ENCODE measurements around the gene WBP2NL. TPM values are rescaled to one million over a fixed set of nuclear protein-coding genes. Genes with fewer than 3 reads are reported as not detected.

Gene WBP2NL
- total and polyA plus RNA-seq, 10 donors = 1.2 to 5.0 (median 1.8) TPM

DNA sequence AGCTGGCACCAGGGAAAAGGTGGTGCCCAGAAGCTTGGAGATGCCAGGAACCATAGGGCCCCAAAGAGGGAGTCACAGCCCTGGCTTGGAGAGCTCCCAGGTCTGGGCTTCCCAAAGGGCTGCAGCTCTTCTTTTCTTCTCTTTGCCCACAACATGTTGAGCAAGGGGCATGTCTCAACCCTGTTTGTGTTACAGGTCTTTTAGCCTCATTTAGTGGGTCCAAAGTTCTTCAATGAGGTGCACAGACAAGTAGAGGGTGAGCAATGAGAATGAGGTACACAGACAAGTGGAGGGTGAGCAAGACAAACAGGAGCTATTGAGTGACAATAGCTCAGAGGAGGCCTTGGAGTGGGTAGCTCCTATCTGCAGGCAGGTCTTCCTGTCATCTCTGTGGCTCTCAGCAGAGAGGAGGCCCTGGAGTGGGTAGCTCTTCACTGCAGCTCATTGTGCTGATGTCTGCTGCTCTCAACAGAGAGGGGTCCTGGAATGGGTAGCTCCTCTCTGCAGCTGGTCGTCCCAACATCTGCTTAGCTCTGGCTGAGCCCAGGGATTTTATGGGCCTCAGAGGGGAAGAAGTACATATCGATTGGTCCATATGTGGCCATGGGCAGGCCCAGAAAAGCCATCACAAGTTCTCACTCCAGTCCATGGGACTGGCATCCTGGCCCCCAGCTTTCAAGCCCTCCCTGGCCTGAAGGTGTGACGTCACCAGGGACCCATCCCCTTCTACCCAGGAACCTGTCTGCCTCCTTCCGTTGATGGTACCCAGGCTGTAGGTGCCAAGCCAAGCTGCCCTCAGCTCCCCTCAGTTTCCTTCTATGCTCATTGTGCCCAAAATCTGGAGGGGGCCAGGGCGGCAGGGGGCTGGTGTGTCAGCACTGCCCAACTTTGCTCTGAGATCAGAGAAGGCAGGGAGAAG is 34.9 kb downstream of the WBP2NL start:
- intact Hi-C loops (cut with DNase I; ENCODE audit: low total_unique reads) = no loop called here
- no peak for TF ChIP-seq POLR2A (IDR thresholded peaks at IDR 0.05)
- TF ChIP-seq, protein P1, sequence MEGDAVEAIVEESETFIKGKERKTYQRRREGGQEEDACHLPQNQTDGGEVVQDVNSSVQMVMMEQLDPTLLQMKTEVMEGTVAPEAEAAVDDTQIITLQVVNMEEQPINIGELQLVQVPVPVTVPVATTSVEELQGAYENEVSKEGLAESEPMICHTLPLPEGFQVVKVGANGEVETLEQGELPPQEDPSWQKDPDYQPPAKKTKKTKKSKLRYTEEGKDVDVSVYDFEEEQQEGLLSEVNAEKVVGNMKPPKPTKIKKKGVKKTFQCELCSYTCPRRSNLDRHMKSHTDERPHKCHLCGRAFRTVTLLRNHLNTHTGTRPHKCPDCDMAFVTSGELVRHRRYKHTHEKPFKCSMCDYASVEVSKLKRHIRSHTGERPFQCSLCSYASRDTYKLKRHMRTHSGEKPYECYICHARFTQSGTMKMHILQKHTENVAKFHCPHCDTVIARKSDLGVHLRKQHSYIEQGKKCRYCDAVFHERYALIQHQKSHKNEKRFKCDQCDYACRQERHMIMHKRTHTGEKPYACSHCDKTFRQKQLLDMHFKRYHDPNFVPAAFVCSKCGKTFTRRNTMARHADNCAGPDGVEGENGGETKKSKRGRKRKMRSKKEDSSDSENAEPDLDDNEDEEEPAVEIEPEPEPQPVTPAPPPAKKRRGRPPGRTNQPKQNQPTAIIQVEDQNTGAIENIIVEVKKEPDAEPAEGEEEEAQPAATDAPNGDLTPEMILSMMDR (IDR thresholded peaks at IDR 0.05 in 8 of 11, conservative IDR thresholded peaks at IDR 0.05 in 3 of 11) = no peak
- no peak for TF ChIP-seq POLR2AphosphoS5 (IDR thresholded peaks at IDR 0.05)
- Histone ChIP-seq H3K4me1 (no peaks in the 10 kb centered on the region), H3K9me3 (peaks cover 0 to 28% (median 24%) of the 10 kb centered on the region in 8 donors), H3K4me3 (no peak overlapping the region), H3K27ac (no peak overlapping the region), H3K36me3 (peaks cover 0 to 11% (median 0%) of the 10 kb centered on the region in 6 donors), H3K27me3 (replicated peaks in 1 of 7) (no peaks in the 10 kb centered on the region)
- 81 to 95% (median 90%) methylated on average over 5 of the region's 5 CpGs for WGBS, 5 donors
- DNase-seq = no peak

DNA sequence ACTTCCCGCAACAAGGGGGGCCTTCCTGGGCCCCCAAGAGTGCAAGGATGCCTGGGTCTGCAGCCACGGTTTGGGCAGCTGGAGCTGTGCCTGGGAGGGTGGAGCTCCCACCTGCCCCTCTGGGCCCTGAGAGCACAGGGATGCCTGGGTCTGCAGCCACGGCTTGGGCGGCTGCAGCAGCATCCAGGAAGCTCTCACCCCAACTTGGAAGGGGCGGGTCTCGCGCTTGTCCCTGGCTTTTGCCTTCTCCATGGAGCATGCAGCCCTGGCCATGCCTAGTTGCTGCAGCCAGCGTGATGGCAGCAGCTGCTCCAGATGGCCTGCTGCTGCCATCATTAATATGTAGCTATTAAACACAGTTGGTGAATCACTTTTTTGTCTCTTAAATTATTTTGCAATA is 36.7 kb downstream of the WBP2NL start:
- Histone ChIP-seq H3K4me1 (peaks cover 0 to 5% (median 0%) of the 10 kb centered on the region in 6 donors), H3K27ac (no peak overlapping the region), H3K27me3 (replicated peaks in 1 of 7) (no peaks in the 10 kb centered on the region), H3K9me3 (peaks cover 0 to 28% (median 24%) of the 10 kb centered on the region in 8 donors), H3K36me3 (peaks cover 0 to 11% (median 0%) of the 10 kb centered on the region in 6 donors), H3K4me3 (no peak overlapping the region)
- TF ChIP-seq, protein P1 (IDR thresholded peaks at IDR 0.05 in 8 of 11, conservative IDR thresholded peaks at IDR 0.05 in 3 of 11) = no peak
- TF ChIP-seq POLR2A (IDR thresholded peaks at IDR 0.05) (no peak), POLR2AphosphoS5 (IDR thresholded peaks at IDR 0.05) (no peak)
- DNase-seq = no peak
- 80 to 96% (median 89%) methylated on average over 6 to 8 of the region's 8 CpGs for WGBS, 5 donors
- intact Hi-C loops (cut with DNase I; ENCODE audit: low total_unique reads) = no loop called here

DNA sequence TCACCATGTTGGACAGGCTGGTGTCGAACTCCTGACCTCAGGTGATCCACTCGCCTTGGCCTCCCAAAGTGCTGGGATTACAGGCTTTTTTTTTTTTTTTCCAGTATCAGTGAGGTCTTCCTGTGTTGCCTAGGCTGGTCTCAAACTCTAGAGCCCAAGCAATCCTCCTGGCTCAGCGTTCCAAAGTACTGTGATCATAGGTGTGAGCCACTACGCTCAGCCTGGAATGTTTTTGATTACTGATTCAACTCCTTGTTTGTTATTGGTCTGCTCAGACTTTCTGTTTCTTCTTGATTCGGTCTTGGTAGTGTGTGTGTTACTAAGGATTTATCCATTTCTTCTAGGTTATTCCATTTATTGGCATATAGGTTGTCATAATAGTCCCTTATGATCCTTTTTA is 40.7 kb downstream of the WBP2NL start:
- DNase-seq = no peak
- Histone ChIP-seq H3K4me1 (peaks cover 0 to 5% (median 0%) of the 10 kb centered on the region in 6 donors), H3K27ac (no peak overlapping the region), H3K4me3 (no peak overlapping the region), H3K27me3 (replicated peaks in 1 of 7) (no peaks in the 10 kb centered on the region), H3K9me3 (peaks cover 0 to 32% (median 25%) of the 10 kb centered on the region in 8 donors), H3K36me3 (no peaks in the 10 kb centered on the region)
- WGBS, 5 donors = 93 to 98% (median 95%) methylated on average over 5 of the region's 5 CpGs
- TF ChIP-seq, protein P1 (IDR thresholded peaks at IDR 0.05 in 8 of 11, conservative IDR thresholded peaks at IDR 0.05 in 3 of 11) = no peak
- no peak for TF ChIP-seq POLR2A (IDR thresholded peaks at IDR 0.05)
- no peak for TF ChIP-seq POLR2AphosphoS5 (IDR thresholded peaks at IDR 0.05)
- intact Hi-C loops (cut with DNase I; ENCODE audit: low total_unique reads) = no loop called here

DNA sequence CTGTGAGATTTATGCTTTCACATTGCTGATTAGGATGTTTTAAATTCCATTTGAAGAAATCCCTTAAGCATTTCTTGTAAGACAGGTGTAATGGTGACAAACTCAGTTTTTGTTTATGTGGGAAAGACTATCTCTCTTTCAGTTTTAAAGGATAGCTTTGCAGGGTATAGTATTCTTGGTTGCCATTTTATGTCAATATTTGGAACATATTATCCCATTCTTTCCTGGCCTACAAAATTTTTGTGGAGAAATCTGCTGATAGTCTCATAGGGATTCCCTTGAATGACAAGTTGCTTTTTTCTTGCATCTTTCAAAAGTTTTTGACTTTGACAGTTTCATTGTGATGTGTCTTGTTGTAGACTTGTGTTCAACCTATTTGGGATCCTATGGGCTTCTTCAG is 43.2 kb downstream of the WBP2NL start:
- Histone ChIP-seq H3K4me3 (no peak overlapping the region), H3K27ac (no peak overlapping the region), H3K9me3 (peaks cover 0 to 21% (median 15%) of the 10 kb centered on the region in 8 donors), H3K27me3 (replicated peaks in 1 of 7) (no peaks in the 10 kb centered on the region), H3K4me1 (peaks cover 0 to 5% (median 0%) of the 10 kb centered on the region in 6 donors), H3K36me3 (no peaks in the 10 kb centered on the region)
- no peak for DNase-seq
- intact Hi-C loops (cut with DNase I; ENCODE audit: low total_unique reads) = no loop called here
- TF ChIP-seq POLR2A (IDR thresholded peaks at IDR 0.05) = no peak
- no peak for TF ChIP-seq POLR2AphosphoS5 (IDR thresholded peaks at IDR 0.05)
- TF ChIP-seq, protein P1 (IDR thresholded peaks at IDR 0.05 in 8 of 11, conservative IDR thresholded peaks at IDR 0.05 in 3 of 11) = no peak

All from spleen (tissue), 11 donors.